ENCODE measurements around the gene GRAPL.
"Not testable (repeated sequence)": the region's sequence is repeated elsewhere in the genome, so short reads cannot be mapped to it uniquely, and the experiment has no call there.

Gene GRAPL

GRCh38 chr17:19188870-19189708 lies 61.7 kb downstream of the GRAPL start:
- DNase-seq (ENCODE audit: low spot score), result not testable (repeated sequence)

DNA sequence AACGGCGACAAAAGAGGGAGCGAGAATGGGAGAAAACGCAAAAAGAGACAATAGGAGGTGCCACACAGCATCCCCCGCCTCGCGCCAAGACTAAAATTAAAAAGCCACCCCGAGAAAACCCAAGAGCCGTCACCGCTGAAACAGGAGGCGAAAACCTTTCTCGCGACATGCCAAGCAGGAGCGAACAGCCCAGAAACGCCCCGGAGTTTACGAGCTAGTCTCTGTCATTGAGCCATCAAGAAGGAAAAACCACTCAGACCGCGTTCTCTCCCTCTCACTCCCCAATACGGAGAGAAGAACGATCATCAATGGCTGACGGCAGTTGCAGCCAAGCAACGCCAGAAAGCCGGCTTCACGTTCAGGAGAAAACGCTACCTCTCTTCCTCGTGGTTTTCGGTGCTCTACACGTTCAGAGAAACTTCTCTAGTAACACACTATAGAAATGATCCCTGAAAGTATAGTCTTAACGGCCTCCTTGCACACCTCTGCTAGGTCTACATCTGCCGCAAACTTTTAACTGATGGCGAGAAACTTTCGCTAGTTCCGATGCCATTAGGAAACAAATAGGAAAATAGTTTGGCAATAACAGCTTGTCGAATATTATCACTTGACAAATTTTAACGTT lies 62.5 kb downstream of the GRAPL start:
- not testable (repeated sequence) for DNase-seq (ENCODE audit: low spot score)

DNA sequence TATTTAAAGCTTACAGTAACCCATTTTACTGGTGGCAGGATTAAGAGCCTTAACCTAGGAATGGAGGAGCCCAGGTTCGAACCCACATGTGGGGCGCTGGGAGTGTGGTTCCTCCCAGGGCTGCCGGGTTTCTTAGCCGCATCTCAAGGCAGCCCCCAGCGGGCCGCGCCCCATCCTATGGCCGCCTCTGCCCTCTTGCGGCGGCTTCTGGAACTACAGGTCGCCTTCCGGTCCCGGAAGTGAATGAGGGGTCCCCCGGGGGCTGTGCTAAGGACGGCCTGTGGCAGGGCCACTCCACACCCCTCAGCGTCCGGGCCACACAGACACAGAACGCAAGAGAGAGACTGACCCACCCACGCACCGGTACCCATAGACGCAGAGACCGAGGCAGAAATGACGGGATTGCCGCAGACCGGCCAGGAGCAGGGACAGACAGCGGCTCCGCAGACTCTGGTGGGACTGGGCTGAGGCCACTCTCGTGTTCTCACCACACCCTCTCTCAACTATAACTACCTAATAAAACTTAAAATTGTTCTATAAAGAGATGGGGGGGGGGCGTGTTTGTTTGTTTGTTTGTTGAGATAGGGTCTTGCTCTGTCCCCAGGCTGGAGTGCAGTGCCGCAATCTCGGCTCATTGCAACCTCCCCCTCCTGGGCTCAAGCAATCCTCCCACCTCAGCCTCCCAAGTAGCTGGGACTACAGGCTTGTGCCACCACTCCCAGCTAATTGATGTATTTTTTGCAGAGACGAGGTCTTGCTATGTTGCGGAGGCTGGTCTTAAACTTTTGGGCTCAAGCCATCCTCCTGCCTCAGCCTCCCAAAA lies 69.2 kb downstream of the GRAPL start:
- not testable (repeated sequence) for DNase-seq (ENCODE audit: low spot score)

DNA sequence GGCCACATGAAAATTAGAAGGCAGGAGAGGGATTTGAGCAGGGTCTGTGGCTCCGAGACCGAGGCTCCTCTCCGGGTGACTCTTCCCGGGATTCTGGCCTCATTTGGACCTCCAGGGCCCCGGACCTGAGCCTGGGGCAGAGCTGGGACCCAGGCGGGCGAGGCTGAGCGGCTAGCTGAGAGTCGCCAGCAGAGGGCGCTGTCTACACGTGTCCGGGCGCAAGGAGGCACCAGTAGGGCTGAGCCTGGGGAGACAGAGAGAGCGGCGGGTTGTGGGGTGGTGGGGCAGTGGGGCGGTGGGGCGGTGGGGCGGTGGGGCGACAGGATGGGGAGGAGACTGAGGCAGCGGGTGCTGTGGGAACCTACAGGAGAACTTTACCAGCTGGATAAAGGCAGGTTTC lies 75.1 kb downstream of the GRAPL start:
- not testable (repeated sequence) for DNase-seq (ENCODE audit: low spot score)

- not testable (repeated sequence) for DNase-seq (ENCODE audit: low spot score)
Measured at GRCh38 chr17:19203429-19203828, 76.0 kb downstream of the GRAPL start.
